Ishikawa (cell line): ENCODE data around the gene MUC2.

ENCODE experiments used
- CEBPB ChIP-seq: IDR thresholded peaks from 2 replicates; pipeline ENCODE4 v1.6.1; 2012
- CREB1 ChIP-seq: IDR thresholded peaks from 2 replicates; pipeline ENCODE4 v1.6.1; 2012; ENCODE audit warnings: low read depth
- EGR1 ChIP-seq: IDR thresholded peaks from 2 replicates; pipeline ENCODE4 v1.6.1; 2012
- EP300 ChIP-seq: IDR thresholded peaks from 2 replicates; pipeline ENCODE4 v1.6.1; 2012; ENCODE audit warnings: borderline replicate concordance
- FOXM1 ChIP-seq: IDR thresholded peaks from 2 replicates; pipeline ENCODE4 v1.6.1; 2012; ENCODE audit warnings: low read depth, borderline replicate concordance
- MAX ChIP-seq: IDR thresholded peaks from 2 replicates; pipeline ENCODE4 v1.6.1; 2012
- NFIC ChIP-seq: IDR thresholded peaks from 2 replicates; pipeline ENCODE4 v1.6.1; 2012
- RAD21 ChIP-seq: IDR thresholded peaks from 2 replicates; pipeline ENCODE4 v1.6.1; 2012; ENCODE audit warnings: low read depth
- REST ChIP-seq: IDR thresholded peaks from 2 replicates; pipeline ENCODE4 v1.6.1; 2012; ENCODE audit warnings: low read depth, mild to moderate bottlenecking
- TAF1 ChIP-seq: IDR thresholded peaks from 2 replicates; pipeline ENCODE4 v1.6.1; 2012; ENCODE audit warnings: low read depth, mild to moderate bottlenecking
- TCF12 ChIP-seq: IDR thresholded peaks from 2 replicates; pipeline ENCODE4 v1.6.1; 2012; ENCODE audit warnings: low read depth
- TEAD4 ChIP-seq: IDR thresholded peaks from 2 replicates; pipeline ENCODE4 v1.6.1; 2012
- USF1 ChIP-seq: IDR thresholded peaks from 2 replicates; pipeline ENCODE4 v1.6.1; 2012
- YY1 ChIP-seq: IDR thresholded peaks from 2 replicates; pipeline ENCODE4 v1.6.1; 2012; ENCODE audit warnings: low read depth
- ZBTB7A ChIP-seq: IDR thresholded peaks from 2 replicates; pipeline ENCODE4 v1.6.1; 2012; ENCODE audit warnings: low read depth

The MUC2 gene

GRCh38 chr11:1116104-1116503, 41.4 kb downstream of the MUC2 start:
- TF ChIP-seq MAX (no peak), EP300 (no peak), YY1 (no peak), REST (no peak), TEAD4 (no peak), FOXM1 (no peak), ZBTB7A (no peak), EGR1 (no peak), TAF1 (no peak), NFIC (no peak), TCF12 (no peak), RAD21 (no peak), USF1 (no peak), CEBPB (no peak)

- no peak for TF ChIP-seq TEAD4
These were observed 42.2 kb downstream of the MUC2 start for GRCh38 chr11:1116666-1117390.

GRCh38 chr11:1117992-1118391, 43.3 kb downstream of the MUC2 start:
- TF ChIP-seq TEAD4 (no peak), REST (no peak), USF1 (no peak), CREB1 (no peak), FOXM1 (no peak)

- TF ChIP-seq TCF12, result no peak
- no peak for TF ChIP-seq ZBTB7A
- no peak for TF ChIP-seq REST
- no peak for TF ChIP-seq NFIC
- no peak for TF ChIP-seq CEBPB
- TF ChIP-seq RAD21, result no peak
- no peak for TF ChIP-seq YY1
- no peak for TF ChIP-seq USF1
- no peak for TF ChIP-seq TAF1
- no peak for TF ChIP-seq MAX
- no peak for TF ChIP-seq EGR1
- TF ChIP-seq FOXM1, result no peak
- no peak for TF ChIP-seq CREB1
- no peak for TF ChIP-seq EP300
- no peak for TF ChIP-seq TEAD4
These were observed 44.3 kb downstream of the MUC2 start for GRCh38 chr11:1118755-1119603.
